Retinal pigment epithelial cell (primary cell): ENCODE measurements around the gene ATP10A.

ENCODE experiments used
- DNase-seq: peaks from one replicate; pipeline ENCODE4 v3.0.0-alpha.2; 2010; ENCODE audit warnings: low read depth
- H3K4me3 ChIP-seq: 2 replicates; pipeline ENCODE4 v1.5.1; 2011; ENCODE audit warnings: mild to moderate bottlenecking, low read length, control low read depth, moderate library complexity
- TF ChIP-seq, protein P1 (sequence below): conservative IDR thresholded peaks from 2 replicates; pipeline ENCODE4 v1.5.1; 2011; ENCODE audit warnings: low read depth, low read length, control low read depth, inconsistent platforms

ATP10A gene

DNA sequence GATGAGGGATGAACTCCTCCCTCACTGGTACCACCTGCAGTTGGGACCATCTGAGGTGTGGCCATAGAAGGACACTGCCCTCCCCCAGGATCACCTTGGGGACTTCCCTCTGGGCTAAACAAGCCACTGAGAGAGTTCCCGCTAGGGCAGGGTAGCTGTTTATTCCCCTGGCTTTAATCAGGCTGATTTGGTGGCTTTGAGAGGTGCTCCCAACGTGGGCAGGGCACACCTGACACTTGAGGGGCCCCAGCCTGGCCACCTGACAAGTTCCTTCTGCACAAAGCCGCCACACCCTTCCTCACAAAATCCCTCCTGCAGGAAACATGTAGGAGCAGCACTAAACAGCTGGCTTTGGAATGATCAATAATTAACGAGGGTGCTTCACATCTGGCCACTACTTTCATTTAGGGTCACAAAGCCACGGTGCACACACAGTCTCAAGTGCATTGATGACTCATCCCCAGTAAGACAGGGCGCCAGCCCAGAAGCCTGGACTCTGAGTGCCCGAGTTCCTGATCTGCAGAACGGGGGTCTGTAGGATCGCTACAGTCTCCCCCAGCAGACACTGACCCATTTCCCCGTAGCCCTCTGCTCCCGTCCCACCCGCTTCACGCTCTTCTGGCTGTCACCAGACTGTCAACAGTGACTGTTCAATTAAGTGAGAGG is 75.1 kb downstream of the ATP10A start:
- no peak overlapping the region for H3K4me3 ChIP-seq
- TF ChIP-seq, protein P1, sequence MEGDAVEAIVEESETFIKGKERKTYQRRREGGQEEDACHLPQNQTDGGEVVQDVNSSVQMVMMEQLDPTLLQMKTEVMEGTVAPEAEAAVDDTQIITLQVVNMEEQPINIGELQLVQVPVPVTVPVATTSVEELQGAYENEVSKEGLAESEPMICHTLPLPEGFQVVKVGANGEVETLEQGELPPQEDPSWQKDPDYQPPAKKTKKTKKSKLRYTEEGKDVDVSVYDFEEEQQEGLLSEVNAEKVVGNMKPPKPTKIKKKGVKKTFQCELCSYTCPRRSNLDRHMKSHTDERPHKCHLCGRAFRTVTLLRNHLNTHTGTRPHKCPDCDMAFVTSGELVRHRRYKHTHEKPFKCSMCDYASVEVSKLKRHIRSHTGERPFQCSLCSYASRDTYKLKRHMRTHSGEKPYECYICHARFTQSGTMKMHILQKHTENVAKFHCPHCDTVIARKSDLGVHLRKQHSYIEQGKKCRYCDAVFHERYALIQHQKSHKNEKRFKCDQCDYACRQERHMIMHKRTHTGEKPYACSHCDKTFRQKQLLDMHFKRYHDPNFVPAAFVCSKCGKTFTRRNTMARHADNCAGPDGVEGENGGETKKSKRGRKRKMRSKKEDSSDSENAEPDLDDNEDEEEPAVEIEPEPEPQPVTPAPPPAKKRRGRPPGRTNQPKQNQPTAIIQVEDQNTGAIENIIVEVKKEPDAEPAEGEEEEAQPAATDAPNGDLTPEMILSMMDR, result no peak
- no peak for DNase-seq

DNA sequence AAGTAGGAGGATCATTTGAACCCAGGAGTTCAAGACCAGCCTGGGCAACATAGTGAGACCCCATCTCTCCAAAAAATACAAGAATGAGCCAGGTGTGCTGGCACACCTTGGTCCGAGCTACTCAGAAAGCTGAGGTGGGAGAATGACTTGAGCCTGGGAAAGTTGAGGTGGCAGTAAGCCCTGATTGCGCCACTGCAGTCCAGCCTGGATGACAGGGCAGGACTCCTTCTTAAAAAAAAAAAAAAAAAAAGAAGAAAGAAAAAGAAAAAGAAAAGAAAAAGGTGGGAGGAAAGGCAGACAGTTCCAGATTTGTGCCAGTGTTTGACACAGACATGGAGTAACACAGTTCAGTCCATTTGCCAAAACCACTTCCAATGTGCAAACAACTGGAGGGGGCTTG is 75.7 kb downstream of the ATP10A start:
- DNase-seq, result no peak
- no peak overlapping the region for H3K4me3 ChIP-seq
- TF ChIP-seq, protein P1, result no peak

DNA sequence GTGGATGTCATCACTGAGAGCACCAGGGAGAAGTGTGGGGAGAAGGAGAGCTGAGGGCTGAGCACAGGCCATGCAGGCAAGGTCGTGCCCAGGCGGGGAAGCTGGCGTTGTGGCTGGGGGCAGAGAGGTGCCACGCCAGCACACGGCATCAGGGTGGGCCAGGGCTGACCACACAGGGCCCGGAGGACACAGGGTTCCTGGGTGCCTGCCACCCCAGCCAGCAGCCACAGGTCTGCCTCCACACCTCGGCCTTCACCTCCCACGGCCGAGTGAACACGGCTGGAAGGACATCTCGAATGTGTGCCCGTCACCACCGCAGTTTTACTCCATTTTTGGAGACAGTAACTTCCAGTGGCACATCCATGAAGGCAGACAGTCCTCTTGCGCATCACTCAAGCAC is 77.1 kb downstream of the ATP10A start:
- no peak overlapping the region for H3K4me3 ChIP-seq
- TF ChIP-seq, protein P1, result no peak
- no peak for DNase-seq

DNA sequence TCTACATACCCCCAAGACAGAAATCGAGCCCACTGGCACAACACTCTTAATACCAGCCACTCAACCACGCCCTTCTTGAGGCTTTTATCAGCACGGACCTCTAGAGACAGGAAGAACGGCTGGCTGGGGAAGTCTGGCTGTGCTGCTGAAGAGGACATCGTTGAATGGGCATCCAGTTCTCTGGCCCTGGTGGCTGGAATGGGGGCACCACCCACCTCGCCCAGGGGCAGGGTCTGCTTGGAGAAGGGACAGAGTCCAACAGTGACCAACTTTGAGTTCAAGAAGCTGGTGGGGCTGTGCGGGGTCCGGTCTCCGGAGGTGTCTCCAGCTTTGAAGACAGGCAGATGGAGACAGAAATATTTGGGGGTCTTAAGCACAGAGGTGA is 77.5 kb downstream of the ATP10A start:
- no peak overlapping the region for H3K4me3 ChIP-seq
- TF ChIP-seq, protein P1, result no peak
- DNase-seq, result no peak

DNA sequence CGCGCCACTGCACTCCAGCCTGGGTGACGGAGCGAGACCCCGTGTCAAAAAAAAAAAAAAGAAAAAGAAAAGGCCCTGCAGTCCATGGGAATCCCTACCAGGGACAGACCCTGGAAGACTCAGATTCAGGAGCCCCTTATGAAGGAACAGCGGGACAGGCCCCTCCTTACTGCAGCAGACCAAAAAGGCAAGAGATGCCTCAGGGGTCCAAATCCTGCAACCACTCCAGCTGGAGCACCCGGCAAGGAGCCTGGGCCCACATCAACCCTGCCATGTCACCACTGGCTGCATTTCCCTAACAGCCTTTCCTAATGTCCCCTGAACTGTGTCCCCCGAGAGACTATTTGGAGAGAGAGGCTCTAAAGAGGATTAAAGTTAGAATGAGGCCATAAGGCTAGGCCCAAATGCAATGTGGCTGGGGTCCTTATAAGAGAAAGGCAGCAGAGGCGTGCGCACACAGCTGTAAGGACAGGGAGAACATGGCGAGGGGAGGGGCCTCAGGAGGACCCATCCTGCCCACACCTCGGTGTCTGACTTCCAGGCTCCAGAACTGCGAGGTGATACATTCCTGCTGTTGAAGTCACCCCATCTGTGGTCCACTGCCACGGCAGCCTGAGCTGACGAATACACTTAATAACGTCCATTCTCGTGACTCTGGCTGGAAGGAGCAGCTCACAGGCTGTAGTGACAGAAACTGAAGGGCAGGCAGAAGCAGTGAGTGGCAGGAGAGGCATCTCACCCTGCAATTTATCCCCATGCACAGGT is 78.1 kb downstream of the ATP10A start:
- no peak overlapping the region for H3K4me3 ChIP-seq
- TF ChIP-seq, protein P1, result no peak
- no peak for DNase-seq

DNA sequence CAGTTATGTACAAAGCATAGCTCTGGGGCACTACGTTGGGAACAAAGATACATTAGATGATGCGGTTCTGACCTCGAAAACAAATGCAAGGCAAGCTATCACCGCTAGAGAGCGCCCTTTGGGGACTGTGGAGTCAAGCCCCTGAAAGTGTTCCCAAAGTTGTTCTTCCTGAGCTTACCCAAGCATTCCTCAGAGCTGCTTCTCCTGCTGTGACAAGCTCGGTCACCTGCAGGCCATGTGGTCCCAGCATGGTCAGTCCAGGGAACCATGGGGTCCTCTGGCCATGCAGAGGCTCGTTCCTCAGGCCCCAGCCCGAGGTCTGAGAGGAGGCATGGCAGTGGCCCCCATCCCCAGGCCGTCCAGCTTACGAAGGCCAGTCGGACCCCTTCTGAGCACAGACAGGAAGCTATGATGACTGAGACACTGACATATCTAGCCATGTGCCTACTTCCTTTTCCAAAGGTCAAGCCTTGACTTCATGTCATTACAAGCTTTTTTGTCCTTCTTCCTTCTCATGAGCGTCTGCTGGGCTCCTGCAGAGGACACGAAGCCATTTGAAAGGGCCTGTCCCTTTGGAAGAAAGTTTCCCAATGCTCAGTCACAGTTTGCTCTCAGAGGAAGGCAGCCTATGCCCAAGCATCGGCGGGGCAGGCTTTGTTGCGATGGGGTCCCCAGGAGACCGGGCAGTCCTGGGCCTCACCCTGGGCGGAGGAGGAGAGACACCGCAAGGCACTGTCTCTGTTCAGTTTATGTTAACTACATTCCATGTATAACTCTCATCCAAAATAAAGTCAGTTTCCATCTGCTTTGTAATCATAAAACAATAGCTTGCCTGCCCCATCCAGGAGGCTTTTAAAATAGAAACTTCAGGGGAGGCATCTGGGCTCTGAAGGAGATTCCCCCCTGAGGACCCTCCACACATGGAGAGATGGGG is 79.3 kb downstream of the ATP10A start:
- TF ChIP-seq, protein P1, result peak; percentile 43
- DNase-seq, result no peak
- no peak overlapping the region for H3K4me3 ChIP-seq
